Measurements from ENCODE around the gene SNX5. TPM values are rescaled to one million over a fixed set of nuclear protein-coding genes. Genes with fewer than 3 reads are reported as not detected.
A peak's percentile ranks its signal among the peaks of the same experiment; 100 is the strongest.

The SNX5 gene
- total RNA-seq, 2 experiments from 2014 or later = 149 to 166 TPM

DNA sequence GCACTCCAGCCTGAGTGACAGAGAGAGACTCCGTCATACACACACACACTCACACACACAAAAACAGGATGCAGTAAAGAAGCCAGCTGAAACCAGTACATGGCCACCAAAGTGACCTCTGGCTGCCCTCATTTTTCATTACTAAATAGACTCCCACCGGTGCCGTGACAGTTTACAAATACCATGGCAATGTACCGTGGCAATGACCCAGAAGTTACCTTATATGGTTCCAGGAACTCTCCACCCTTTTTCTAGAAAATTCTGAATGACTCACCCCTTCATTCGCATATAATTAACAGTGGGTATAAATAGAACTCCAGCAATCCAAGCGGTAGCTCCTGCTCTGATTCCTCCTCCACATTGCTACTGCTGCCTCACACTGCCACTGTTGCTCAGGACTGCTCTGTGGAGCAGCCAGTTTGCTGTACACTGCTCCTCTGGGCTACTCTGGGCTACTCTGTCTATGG lies 57.7 kb downstream of the SNX5 start:
- H3K27me3 Mint-ChIP-seq = peaks cover 33% of the 10 kb centered on the region
- DNase-seq = no peak
- H3K4me1 Mint-ChIP-seq = peaks cover 3% of the 10 kb centered on the region
- no peak overlapping the region for H3K27ac Mint-ChIP-seq
- H3K9me3 Mint-ChIP-seq = no peaks in the 10 kb centered on the region
- CTCF ChIA-PET = interaction anchor here (1.7 kb wide), 1 partner anchor 37 kb away, joined by 4 read pairs; no protein-coding TSS in a partner anchor
- no peaks in the 10 kb centered on the region for H3K36me3 Mint-ChIP-seq (ENCODE audit: low read depth)
- POLR2A ChIA-PET = no interaction called here
- H3K4me3 Mint-ChIP-seq = no peak overlapping the region

DNA sequence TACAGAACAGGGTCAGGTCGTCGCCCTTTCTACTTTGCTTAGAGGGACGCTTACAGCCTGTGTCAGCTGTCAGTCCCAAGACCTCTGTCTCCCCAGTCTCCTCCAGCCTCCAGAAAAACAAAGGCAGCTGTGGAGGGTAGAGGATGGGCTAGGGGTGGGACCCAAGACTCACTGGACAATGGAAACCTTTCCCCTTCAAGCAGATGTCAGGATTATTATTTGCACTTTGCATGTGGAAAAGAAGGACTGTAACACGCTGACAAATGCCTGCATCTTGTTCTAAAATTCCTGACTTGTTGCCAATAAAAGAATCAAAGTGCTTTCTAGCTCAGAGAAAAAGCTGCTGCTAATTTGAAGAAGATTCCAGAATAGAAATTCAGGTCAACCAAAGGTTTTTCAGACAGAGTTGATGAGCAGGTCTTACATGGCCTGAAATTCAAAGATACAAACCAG lies 58.7 kb downstream of the SNX5 start:
- DNase-seq = no peak
- Mint-ChIP-seq H3K27me3 (peaks cover 34% of the 10 kb centered on the region), H3K9me3 (no peaks in the 10 kb centered on the region), H3K27ac (no peak overlapping the region), H3K4me1 (peaks cover 3% of the 10 kb centered on the region), H3K36me3 (ENCODE audit: low read depth) (no peaks in the 10 kb centered on the region), H3K4me3 (no peak overlapping the region)
- CTCF ChIA-PET = interaction anchor here (1.7 kb wide), 1 partner anchor 36 kb away, joined by 4 read pairs; no protein-coding TSS in a partner anchor
- POLR2A ChIA-PET = no interaction called here

DNA sequence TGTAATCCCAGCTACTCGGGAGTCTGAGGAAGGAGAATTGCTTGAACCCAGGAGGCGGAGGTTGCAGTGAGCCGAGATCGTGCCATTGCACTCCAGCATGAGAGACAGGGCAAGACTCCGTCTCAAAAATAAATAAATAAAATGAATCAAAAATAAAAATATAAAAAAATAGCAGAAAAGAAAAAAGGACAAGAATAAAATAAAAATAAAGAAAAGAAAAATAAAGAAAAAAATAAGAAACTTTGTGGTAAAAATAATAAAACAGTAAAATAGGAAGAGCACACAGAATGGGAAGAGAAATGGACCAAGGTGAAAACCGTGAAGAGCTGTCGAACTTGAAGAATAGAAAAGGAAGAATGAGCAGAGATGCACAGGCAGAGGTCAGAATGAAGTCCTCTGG lies 63.0 kb downstream of the SNX5 start:
- no peak for DNase-seq
- Mint-ChIP-seq H3K4me1 (peaks cover 12% of the 10 kb centered on the region), H3K36me3 (ENCODE audit: low read depth) (no peaks in the 10 kb centered on the region), H3K27me3 (peaks cover 10% of the 10 kb centered on the region), H3K9me3 (no peaks in the 10 kb centered on the region), H3K4me3 (no peak overlapping the region), H3K27ac (no peak overlapping the region)
- POLR2A ChIA-PET = no interaction called here
- CTCF ChIA-PET = no interaction called here

DNA sequence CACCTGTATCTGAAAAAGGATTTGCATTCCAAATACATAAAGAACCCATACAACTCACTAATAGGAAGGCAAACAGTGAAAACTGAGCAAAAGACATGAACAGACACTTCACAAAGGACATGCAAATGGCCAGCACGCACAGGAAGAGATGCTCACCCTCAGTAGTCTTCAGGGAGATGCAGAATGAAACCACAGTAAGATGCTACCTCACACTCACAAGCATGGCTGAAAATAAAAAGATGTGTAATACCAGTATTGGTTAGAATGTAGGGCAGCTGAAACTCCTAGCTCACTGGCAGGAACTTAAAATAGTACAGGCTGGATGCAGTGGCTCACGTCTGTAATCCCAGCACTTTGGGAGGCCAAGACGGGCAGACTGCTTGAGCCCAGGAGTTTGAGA lies 64.6 kb downstream of the SNX5 start:
- peaks cover 20% of the 10 kb centered on the region for H3K27me3 Mint-ChIP-seq
- CTCF ChIA-PET = interaction anchor here (0.6 to 1.0 kb wide), 3 partner anchors 9 to 399 kb away, joined by 3 to 4 read pairs (median 3); no protein-coding TSS in a partner anchor

DNA sequence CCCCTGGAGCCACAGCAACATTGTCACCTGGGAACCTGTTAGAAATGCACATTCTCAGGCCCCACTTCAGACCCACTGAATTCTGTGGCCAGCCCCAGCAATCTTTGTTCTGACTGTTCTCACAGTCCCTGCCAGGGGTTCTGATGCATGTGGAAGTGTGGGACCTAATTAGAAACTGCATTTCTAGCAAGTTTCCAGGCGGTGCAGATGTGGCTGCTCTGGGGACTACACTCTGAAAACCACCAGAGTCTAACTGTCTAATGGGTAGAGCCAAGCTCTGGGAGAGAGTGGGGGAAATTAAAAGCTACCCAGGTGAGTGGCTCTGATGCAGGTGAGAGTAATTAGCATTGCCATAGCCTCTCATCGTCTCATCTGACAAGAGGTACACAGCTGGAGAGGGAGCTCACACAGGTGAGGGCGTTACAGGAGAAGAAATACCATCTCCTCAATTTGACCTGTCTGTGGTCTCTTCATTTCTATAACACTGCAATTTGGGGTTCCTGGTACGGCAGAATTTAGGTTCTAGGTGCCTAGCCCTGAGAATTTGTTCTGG lies 66.0 kb downstream of the SNX5 start:
- H3K27ac Mint-ChIP-seq = no peak overlapping the region
- CTCF ChIA-PET = interaction anchor here (1.1 to 1.2 kb wide), 2 partner anchors 19 to 220 kb away, joined by 3 to 4 read pairs; partner anchors contain the start of gene RRBP1
- no peak for DNase-seq
- H3K4me3 Mint-ChIP-seq = no peak overlapping the region
- peaks cover 23% of the 10 kb centered on the region for H3K27me3 Mint-ChIP-seq
- peaks cover 16% of the 10 kb centered on the region for H3K4me1 Mint-ChIP-seq
- POLR2A ChIA-PET = no interaction called here
- H3K36me3 Mint-ChIP-seq (ENCODE audit: low read depth) = no peaks in the 10 kb centered on the region
- H3K9me3 Mint-ChIP-seq = no peaks in the 10 kb centered on the region

More for the DNA sequence above, 64.6 kb downstream of the SNX5 start:
- Mint-ChIP-seq H3K27ac (no peak overlapping the region), H3K9me3 (no peaks in the 10 kb centered on the region), H3K4me1 (peaks cover 12% of the 10 kb centered on the region), H3K36me3 (ENCODE audit: low read depth) (no peaks in the 10 kb centered on the region), H3K4me3 (no peak overlapping the region)
- POLR2A ChIA-PET = no interaction called here
- DNase-seq = no peak

DNA sequence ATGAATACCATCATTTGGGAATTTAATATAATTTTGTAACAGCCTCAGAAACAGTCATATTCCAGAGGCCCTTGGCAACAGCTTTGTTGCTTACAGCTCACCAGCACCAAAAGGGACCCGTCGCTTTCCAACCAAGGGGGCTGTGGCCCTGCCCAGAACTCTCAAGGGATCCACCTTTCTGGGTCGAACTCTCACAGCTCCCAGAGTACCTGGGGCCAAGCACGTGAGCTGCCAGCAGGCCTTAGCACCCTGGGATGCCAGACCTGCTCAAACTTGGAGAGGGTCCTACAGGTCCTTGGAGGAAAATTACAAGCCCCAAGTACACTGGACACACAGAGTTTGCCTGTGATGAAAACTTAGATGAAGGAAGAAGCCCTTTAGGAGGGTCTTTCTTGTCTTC lies 66.6 kb downstream of the SNX5 start:
- H3K4me3 Mint-ChIP-seq = no peak overlapping the region
- no peak for DNase-seq
- ChIA-PET CTCF (no interaction called here), POLR2A (no interaction called here)
- no peak overlapping the region for H3K27ac Mint-ChIP-seq
- peaks cover 16% of the 10 kb centered on the region for H3K4me1 Mint-ChIP-seq
- H3K36me3 Mint-ChIP-seq (ENCODE audit: low read depth) = no peaks in the 10 kb centered on the region
- H3K27me3 Mint-ChIP-seq = peaks cover 29% of the 10 kb centered on the region
- H3K9me3 Mint-ChIP-seq = no peaks in the 10 kb centered on the region

DNA sequence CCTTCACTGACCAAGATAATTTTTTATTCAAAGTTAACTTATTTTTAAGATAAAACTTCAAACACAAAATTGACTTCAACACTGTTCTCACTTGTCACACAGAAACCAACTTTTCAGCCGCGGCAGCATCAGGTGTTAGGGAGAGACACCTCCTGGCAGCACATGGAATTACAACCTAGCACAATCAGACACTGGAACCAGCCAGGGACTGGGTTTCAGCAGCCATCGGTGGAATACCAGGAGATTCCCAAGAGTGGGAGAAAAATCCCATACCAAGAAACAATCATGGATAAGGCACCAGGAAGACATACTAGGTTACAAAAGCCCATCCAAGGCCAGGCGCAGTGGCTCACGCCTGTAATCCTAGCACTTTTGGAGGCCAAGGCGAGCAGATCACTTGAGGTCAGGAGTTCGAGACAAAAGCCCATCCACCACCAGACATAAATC lies 70.0 kb downstream of the SNX5 start:
- no peak overlapping the region for H3K27ac Mint-ChIP-seq
- peaks cover 26% of the 10 kb centered on the region for H3K4me1 Mint-ChIP-seq
- ChIA-PET CTCF (interaction anchor here (1.0 to 1.2 kb wide), 3 partner anchors 38 to 216 kb away, joined by 3 to 4 read pairs (median 4); no protein-coding TSS in a partner anchor), POLR2A (no interaction called here)
- no peak overlapping the region for H3K4me3 Mint-ChIP-seq
- H3K27me3 Mint-ChIP-seq = peaks cover 41% of the 10 kb centered on the region
- peak; percentile 78 for DNase-seq
- no peaks in the 10 kb centered on the region for H3K9me3 Mint-ChIP-seq
- no peaks in the 10 kb centered on the region for H3K36me3 Mint-ChIP-seq (ENCODE audit: low read depth)

DNA sequence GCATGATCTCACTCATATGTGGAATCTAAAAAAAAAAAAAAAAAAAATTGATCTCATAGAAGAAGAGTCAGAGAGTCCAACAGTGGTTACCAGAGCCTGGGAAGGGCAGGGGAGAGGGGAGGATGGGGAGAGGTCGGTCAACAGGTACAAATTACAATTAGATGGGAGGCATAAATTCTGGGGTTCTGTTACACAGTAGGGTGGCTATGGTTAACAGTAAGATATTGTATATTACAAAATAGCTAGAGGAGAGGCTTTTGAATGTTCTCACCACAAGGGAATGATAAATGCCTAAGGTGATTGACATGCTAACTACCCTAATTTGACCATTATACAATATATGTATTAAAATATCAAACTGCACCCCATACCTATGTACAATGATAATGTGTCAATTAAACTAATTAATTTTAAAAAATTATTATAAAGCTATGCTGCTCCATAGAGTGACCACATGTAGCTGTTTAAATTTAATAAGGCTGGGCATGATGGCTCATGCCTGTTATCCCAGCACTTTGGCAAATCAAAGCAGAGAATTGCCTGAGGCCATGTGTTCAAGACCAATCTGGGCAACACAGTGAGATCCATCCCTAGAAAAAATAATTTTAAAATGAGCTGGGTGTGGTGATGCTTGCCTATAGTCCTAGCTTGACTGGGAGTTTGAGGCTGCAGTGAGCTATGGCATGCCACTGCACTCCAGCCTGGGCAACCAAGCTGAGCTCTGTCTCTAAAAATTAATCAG lies 70.9 kb downstream of the SNX5 start:
- CTCF ChIA-PET = interaction anchor here (0.6 to 1.2 kb wide), 4 partner anchors 37 to 1301 kb away, joined by 3 to 4 read pairs (median 4); no protein-coding TSS in a partner anchor
- Mint-ChIP-seq H3K9me3 (no peaks in the 10 kb centered on the region), H3K27ac (no peak overlapping the region), H3K4me1 (peaks cover 21% of the 10 kb centered on the region), H3K4me3 (no peak overlapping the region), H3K36me3 (ENCODE audit: low read depth) (no peaks in the 10 kb centered on the region), H3K27me3 (peaks cover 45% of the 10 kb centered on the region)
- no peak for DNase-seq
- POLR2A ChIA-PET = no interaction called here

DNA sequence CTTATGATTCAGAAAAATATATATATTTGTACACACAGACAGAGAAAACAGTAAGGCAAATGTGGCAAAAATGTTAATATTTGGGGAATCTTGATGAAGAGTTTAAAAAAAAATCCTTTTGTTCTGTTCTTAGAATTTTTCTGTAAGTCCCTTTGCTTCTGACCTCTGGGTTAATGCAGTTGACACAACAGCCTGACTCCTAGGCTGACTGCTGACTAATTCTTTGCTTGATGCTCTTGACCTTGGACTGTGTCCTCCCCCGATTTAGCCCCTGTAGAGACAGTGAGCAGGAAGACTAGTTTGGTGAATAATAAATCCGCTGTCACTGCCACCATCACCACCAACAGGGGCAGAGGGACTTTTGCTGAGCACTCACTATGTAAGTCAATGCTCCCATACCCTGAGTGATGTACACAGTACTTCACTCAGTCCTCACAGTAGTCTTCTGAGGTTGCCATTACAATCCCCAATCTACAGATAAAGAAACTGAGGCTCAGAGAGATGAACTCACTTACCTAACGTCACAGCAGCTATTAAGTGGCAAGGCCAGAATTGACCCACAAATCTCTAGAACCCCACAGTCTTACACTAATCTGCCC lies 71.7 kb downstream of the SNX5 start:
- ChIA-PET CTCF (no interaction called here), POLR2A (no interaction called here)
- H3K27ac Mint-ChIP-seq = no peak overlapping the region
- H3K4me1 Mint-ChIP-seq = peaks cover 21% of the 10 kb centered on the region
- no peaks in the 10 kb centered on the region for H3K36me3 Mint-ChIP-seq (ENCODE audit: low read depth)
- DNase-seq = no peak
- peaks cover 54% of the 10 kb centered on the region for H3K27me3 Mint-ChIP-seq
- no peak overlapping the region for H3K4me3 Mint-ChIP-seq
- H3K9me3 Mint-ChIP-seq = no peaks in the 10 kb centered on the region

DNA sequence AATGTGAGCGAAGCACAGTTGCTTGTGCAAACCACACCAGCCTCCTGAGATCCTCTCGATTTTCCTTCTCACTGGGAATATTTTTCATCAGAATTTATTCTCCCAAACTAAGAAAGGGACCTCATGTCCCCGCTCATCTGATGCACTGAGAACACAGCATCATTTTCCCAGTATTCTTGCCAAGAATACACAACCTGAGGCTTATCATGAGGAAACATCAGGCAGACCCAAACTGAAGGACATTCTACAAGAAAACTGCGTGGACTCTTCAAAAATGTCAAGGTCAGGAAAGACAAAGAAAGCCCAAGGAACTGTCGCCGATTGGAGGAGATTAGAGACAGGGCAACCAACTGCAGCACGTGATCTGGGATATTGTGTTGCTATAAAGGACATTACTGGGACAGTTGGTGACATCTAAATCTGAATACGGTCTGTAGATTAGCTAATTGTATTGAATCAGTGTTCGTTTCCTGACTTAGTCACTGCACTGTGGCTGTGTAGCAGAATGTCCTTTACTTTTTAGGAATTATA lies 72.3 kb downstream of the SNX5 start:
- no peaks in the 10 kb centered on the region for H3K36me3 Mint-ChIP-seq (ENCODE audit: low read depth)
- no peaks in the 10 kb centered on the region for H3K9me3 Mint-ChIP-seq
- H3K4me3 Mint-ChIP-seq = no peak overlapping the region
- no peak overlapping the region for H3K27ac Mint-ChIP-seq
- POLR2A ChIA-PET = no interaction called here
- H3K27me3 Mint-ChIP-seq = peaks cover 57% of the 10 kb centered on the region
- H3K4me1 Mint-ChIP-seq = peaks cover 21% of the 10 kb centered on the region
- no peak for DNase-seq
- CTCF ChIA-PET = interaction anchor here (0.5 to 1.7 kb wide), 3 partner anchors 8 to 144 kb away, joined by 3 to 4 read pairs (median 3); no protein-coding TSS in a partner anchor

DNA sequence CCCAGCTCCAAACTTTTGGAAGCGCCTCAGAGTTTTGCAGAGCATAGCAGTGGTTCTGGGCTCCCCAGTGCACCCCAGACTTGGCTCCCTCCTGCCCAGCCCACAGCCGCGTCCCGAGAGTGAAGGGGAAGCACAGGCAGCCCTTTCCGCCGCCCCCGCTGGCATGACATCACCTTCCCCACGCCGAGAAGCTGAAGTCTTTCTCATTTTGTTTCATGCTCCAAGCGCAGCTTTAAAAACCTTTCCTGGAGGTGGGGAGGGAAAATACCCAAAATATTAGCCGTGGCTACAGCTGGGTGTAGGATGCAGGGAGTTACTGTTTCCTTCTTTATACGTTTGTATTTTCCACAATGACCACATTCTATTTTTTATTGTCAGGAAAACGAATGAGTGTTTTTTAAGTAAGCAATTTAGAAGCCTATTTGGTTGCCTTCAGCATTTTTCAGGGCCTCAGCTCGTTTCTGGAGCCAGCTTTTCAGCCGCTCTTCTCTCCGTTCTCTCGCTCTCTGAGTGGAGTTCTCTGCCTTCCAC lies 72.9 kb downstream of the SNX5 start:
- Mint-ChIP-seq H3K4me3 (no peak overlapping the region), H3K36me3 (ENCODE audit: low read depth) (no peaks in the 10 kb centered on the region), H3K27me3 (peaks cover 57% of the 10 kb centered on the region), H3K9me3 (no peaks in the 10 kb centered on the region), H3K4me1 (peaks cover 19% of the 10 kb centered on the region), H3K27ac (no peak overlapping the region)
- ChIA-PET POLR2A (no interaction called here), CTCF (interaction anchor here (0.5 to 2.0 kb wide), 7 partner anchors 8 to 231 kb away, joined by 3 to 8 read pairs (median 3); partner anchors contain the start of gene RRBP1)
- peak; percentile 23 for DNase-seq

DNA sequence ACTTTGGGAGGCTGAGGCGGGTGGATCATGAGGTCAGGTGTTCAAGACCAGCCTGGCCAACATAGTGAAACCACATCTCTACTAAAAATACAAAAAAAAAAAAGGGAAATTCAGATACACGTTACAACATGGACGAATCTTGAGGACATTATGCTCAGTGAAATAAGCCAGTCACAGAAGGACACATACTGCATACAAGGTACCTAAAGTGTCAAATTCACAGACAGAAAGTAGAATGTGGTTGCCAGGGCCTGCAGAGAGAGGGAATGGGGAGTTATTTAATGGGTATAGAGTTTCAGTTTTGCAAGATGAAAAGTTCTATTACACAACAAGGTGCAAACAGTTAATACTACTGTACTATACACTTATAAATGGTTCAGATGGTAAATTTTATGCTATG lies 75.1 kb downstream of the SNX5 start:
- POLR2A ChIA-PET = no interaction called here
- Mint-ChIP-seq H3K27ac (no peak overlapping the region), H3K27me3 (peaks cover 45% of the 10 kb centered on the region), H3K4me3 (no peak overlapping the region), H3K36me3 (ENCODE audit: low read depth) (no peaks in the 10 kb centered on the region), H3K9me3 (peaks cover 9% of the 10 kb centered on the region), H3K4me1 (peaks cover 16% of the 10 kb centered on the region)
- no peak for DNase-seq
- CTCF ChIA-PET = no interaction called here
